ENCODE data around the gene PSMB4.

The PSMB4 gene

GRCh38 chr1:151443846-151444782 lies 44.7 kb downstream of the PSMB4 start:
- DNase-seq (ENCODE audit: low spot score) = peak; percentile 87

- no peak for DNase-seq (ENCODE audit: low spot score)
Observed at GRCh38 chr1:151444783-151445177, 45.4 kb downstream of the PSMB4 start.

- DNase-seq (ENCODE audit: low spot score) = no peak
Observed at GRCh38 chr1:151447696-151448095, 48.3 kb downstream of the PSMB4 start.
